Liver (tissue), 9 donors: ENCODE measurements around the gene GIMAP5. TPM values are rescaled to one million over a fixed set of nuclear protein-coding genes. Genes with fewer than 3 reads are reported as not detected.

Source experiments
- DNase-seq: peaks from one replicate; pipeline ENCODE4 v3.0.0-alpha.2; 2017; ENCODE audit warnings: low spot score
- H3K27ac ChIP-seq, 2 donors: one replicate each; pipeline ENCODE4 v1.7.0; 2013; ENCODE audit warnings: inconsistent platforms in 2 of 2, low read length in 2 of 2, control low read depth in 1 of 2, low read depth in 1 of 2, mild to moderate bottlenecking in 1 of 2
- H3K27me3 ChIP-seq, 4 donors: one replicate each; pipeline versions ENCODE4 v1.6.1 to v1.7.0; 2013; ENCODE audit warnings: low read length in 3 of 4, inconsistent platforms in 1 of 4, mild to moderate bottlenecking in 1 of 4, moderate library complexity in 1 of 4; ENCODE audit not compliant: control insufficient read depth in 4 of 4, insufficient read depth in 4 of 4
- H3K36me3 ChIP-seq, 4 donors: one replicate each; pipeline versions ENCODE4 v1.6.1 to v1.7.0; 2013; ENCODE audit warnings: low read length in 3 of 4, mild to moderate bottlenecking in 3 of 4, low read depth in 1 of 4, moderate library complexity in 1 of 4; ENCODE audit not compliant: control insufficient read depth in 4 of 4, insufficient read depth in 3 of 4
- H3K4me1 ChIP-seq, 4 donors: one replicate each; pipeline versions ENCODE4 v1.6.1 to v1.7.0; 2013; ENCODE audit warnings: low read length in 3 of 4, mild to moderate bottlenecking in 3 of 4, moderate library complexity in 1 of 4; ENCODE audit not compliant: control insufficient read depth in 4 of 4, insufficient read depth in 4 of 4
- H3K4me3 ChIP-seq, 3 donors: one replicate each; pipeline versions ENCODE4 v1.6.1 to v1.7.0; 2013; ENCODE audit warnings: low read length in 3 of 3, control low read depth in 1 of 3, low read depth in 1 of 3, mild to moderate bottlenecking in 1 of 3
- H3K9ac ChIP-seq, 2 donors: one replicate each; pipeline ENCODE4 v1.7.0; 2013; ENCODE audit warnings: low read length in 2 of 2, mild to moderate bottlenecking in 2 of 2, moderate library complexity in 2 of 2, control low read depth in 1 of 2, low read depth in 1 of 2
- H3K9me3 ChIP-seq, 4 donors: one replicate each; pipeline versions ENCODE4 v1.6.1 to v1.7.0; 2013; ENCODE audit warnings: low read length in 3 of 4; ENCODE audit not compliant: control insufficient read depth in 4 of 4
- ATF3 ChIP-seq: IDR thresholded peaks from 2 replicates; pipeline ENCODE4 v1.6.1; 2016; ENCODE audit warnings: antibody characterized with exemption
- EGR1 ChIP-seq, 2 donors: IDR thresholded peaks; 2 replicates each; pipeline ENCODE4 v1.6.1; 2016 to 2018; ENCODE audit warnings: antibody characterized with exemption in 2 of 2, low read depth in 2 of 2
- FOXA1 ChIP-seq: IDR thresholded peaks from 2 replicates; pipeline ENCODE4 v1.6.1; 2016; ENCODE audit warnings: antibody characterized with exemption
- FOXA2 ChIP-seq: IDR thresholded peaks from 2 replicates; pipeline ENCODE4 v1.6.1; 2016; ENCODE audit warnings: antibody characterized with exemption
- GABPA ChIP-seq, 2 donors: IDR thresholded peaks in 1 of 2; conservative IDR thresholded peaks in 1 of 2; 2 replicates each; pipeline ENCODE4 v1.6.1; 2016; ENCODE audit warnings: antibody characterized with exemption in 2 of 2, mild to moderate bottlenecking in 1 of 2, moderate library complexity in 1 of 2
- HNF4A ChIP-seq, 2 donors: conservative IDR thresholded peaks; 2 replicates each; pipeline ENCODE4 v1.6.1; 2016; ENCODE audit warnings: antibody characterized with exemption in 2 of 2, mild to moderate bottlenecking in 2 of 2
- HNF4G ChIP-seq: IDR thresholded peaks from 2 replicates; pipeline ENCODE4 v1.6.1; 2016; ENCODE audit warnings: antibody characterized with exemption
- JUND ChIP-seq, 2 donors: IDR thresholded peaks; 2 replicates each; pipeline ENCODE4 v1.6.1; 2016; ENCODE audit warnings: antibody characterized with exemption in 2 of 2
- NR2F2 ChIP-seq: IDR thresholded peaks from 2 replicates; pipeline ENCODE4 v1.6.1; 2016; ENCODE audit warnings: antibody characterized with exemption
- RAD21 ChIP-seq, 2 donors: IDR thresholded peaks; 2 replicates each; pipeline ENCODE4 v1.6.1; 2016; ENCODE audit warnings: antibody characterized with exemption in 2 of 2, mild to moderate bottlenecking in 2 of 2
- REST ChIP-seq: IDR thresholded peaks from 2 replicates; pipeline ENCODE4 v1.6.1; 2016; ENCODE audit warnings: antibody characterized with exemption, mild to moderate bottlenecking
- RXRA ChIP-seq, 2 donors: IDR thresholded peaks; 2 replicates each; pipeline ENCODE4 v1.6.1; 2017 to 2018; ENCODE audit warnings: antibody characterized with exemption in 2 of 2, mild to moderate bottlenecking in 1 of 2
- SP1 ChIP-seq: IDR thresholded peaks from 2 replicates; pipeline ENCODE4 v1.6.1; 2018; ENCODE audit warnings: antibody characterized with exemption, mild to moderate bottlenecking
- TAF1 ChIP-seq: conservative IDR thresholded peaks from 2 replicates; pipeline ENCODE4 v1.6.1; 2016; ENCODE audit warnings: antibody characterized with exemption, mild to moderate bottlenecking
- YY1 ChIP-seq: IDR thresholded peaks from 2 replicates; pipeline ENCODE4 v1.6.1; 2016; ENCODE audit warnings: antibody characterized with exemption, mild to moderate bottlenecking
- ZBTB33 ChIP-seq: IDR thresholded peaks from 2 replicates; pipeline ENCODE4 v1.6.1; 2016; ENCODE audit warnings: antibody characterized with exemption
- WGBS: extraction: QIAGEN DNeasy Blood & Tissue Kit; methylation state at CpG from one replicate; pipeline ENCODE4 v1.1.7; 2013; 5-methylcytosine and 5-hydroxymethylcytosine counted together
- polyA plus RNA-seq, 2 donors: library from polyadenylated mRNA; stranded (reverse) in 1 of 2; unstranded in 1 of 2; fragments of 200-250 nt in 1 of 2; fragments of >200 nt in 1 of 2; fragmentation: Nextera tagmentation in 1 of 2; extraction: Ambion mirVana in 1 of 2; gene quantifications; one replicate each; pipeline versions ENCODE4 v1.2.1 to v1.2.3, GENCODE V29; 2013 to 2015
- total RNA-seq, 2 donors: library from RNA; depleted of rRNA; stranded (reverse); fragments of >200 nt; gene quantifications; one replicate each; pipeline ENCODE4 v1.2.3, GENCODE V29; 2014
- TF ChIP-seq, protein P1 (sequence below): fragments of 150-350 bp; IDR thresholded peaks from 2 replicates; pipeline ENCODE4 v1.5.1; 2017; ENCODE audit warnings: improper control_type of control experiment, low read depth, low read length; ENCODE audit not compliant: missing input control
- TF ChIP-seq, protein P2 (sequence below): IDR thresholded peaks from 2 replicates; pipeline ENCODE4 v1.6.1; 2016; ENCODE audit warnings: antibody characterized with exemption
- donor health status: healthy.
- donor health status: healthy.
- donor health status: healthy.
- donor health status: healthy.
- donor health status: healthy.

The GIMAP5 gene
- total and polyA plus RNA-seq, 4 donors, result 9.7 to 20.6 (median 12.1) TPM

DNA sequence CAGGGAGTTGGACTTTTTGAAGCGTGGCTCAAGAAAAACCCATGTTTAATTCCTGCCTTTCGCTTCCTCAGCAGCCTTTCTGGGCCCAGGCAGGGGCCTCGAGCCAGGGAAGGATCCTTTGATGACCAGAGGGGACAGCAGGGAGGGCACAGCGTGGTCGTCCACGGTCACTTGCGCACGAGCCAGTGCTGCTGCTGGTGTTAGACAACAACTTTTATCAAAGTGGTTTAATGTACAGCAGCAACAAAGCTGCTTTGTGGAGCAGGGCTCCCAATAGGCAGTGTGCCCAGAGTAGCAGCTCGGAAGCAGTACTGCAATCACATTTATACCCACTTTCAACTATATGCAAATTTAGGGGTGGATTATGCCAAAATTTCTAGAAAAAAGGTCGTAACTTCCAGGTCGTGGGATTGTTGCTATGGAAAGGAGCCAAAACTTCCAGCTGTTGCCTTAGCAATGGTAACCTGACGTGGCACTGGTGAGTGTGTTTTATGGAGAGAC, 14.7 kb upstream of the GIMAP5 start (continued):
- TF ChIP-seq, protein P1, sequence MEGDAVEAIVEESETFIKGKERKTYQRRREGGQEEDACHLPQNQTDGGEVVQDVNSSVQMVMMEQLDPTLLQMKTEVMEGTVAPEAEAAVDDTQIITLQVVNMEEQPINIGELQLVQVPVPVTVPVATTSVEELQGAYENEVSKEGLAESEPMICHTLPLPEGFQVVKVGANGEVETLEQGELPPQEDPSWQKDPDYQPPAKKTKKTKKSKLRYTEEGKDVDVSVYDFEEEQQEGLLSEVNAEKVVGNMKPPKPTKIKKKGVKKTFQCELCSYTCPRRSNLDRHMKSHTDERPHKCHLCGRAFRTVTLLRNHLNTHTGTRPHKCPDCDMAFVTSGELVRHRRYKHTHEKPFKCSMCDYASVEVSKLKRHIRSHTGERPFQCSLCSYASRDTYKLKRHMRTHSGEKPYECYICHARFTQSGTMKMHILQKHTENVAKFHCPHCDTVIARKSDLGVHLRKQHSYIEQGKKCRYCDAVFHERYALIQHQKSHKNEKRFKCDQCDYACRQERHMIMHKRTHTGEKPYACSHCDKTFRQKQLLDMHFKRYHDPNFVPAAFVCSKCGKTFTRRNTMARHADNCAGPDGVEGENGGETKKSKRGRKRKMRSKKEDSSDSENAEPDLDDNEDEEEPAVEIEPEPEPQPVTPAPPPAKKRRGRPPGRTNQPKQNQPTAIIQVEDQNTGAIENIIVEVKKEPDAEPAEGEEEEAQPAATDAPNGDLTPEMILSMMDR, result no peak
- TF ChIP-seq HNF4A (conservative IDR thresholded peaks at IDR 0.05), result no peak

DNA sequence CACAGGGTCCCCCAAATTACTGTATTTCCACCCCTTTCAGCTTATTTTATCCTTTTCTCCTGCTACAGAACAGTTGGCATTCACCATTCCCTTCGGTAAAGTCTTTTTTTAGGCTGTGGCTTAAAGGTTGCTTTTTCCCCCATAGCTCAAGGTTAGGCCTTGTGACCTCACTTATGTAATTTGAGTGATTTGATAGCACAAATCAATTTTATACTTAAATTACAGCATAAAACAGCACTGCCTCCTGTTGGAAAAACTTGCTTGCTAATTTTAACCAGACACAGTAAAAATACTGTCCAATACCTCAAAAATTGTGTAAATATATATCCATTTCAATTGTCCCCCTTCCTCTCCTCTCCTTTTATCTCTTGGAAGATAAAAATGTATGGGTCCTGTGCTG, 13.8 kb upstream of the GIMAP5 start:
- Histone ChIP-seq H3K4me1 (peaks cover 3 to 32% (median 26%) of the 10 kb centered on the region in 4 donors), H3K27ac (no peak overlapping the region), H3K27me3 (no peaks in the 10 kb centered on the region), H3K36me3 (no peaks in the 10 kb centered on the region), H3K4me3 (no peak overlapping the region), H3K9ac (no peak overlapping the region), H3K9me3 (no peaks in the 10 kb centered on the region)
- DNase-seq, result no peak
- 23% methylated on average over 1 of the region's 1 CpG for WGBS
- TF ChIP-seq HNF4A (conservative IDR thresholded peaks at IDR 0.05), result peak; percentile 45 to 48
- peak; percentile 15 for TF ChIP-seq YY1
- TF ChIP-seq HNF4G, result no peak
- peak; percentile 58 to 67 for TF ChIP-seq RAD21 (IDR thresholded peaks at IDR 0.05)
- TF ChIP-seq RXRA (IDR thresholded peaks at IDR 0.05), result no peak
- no peak for TF ChIP-seq REST
- TF ChIP-seq NR2F2, result peak; percentile 26

DNA sequence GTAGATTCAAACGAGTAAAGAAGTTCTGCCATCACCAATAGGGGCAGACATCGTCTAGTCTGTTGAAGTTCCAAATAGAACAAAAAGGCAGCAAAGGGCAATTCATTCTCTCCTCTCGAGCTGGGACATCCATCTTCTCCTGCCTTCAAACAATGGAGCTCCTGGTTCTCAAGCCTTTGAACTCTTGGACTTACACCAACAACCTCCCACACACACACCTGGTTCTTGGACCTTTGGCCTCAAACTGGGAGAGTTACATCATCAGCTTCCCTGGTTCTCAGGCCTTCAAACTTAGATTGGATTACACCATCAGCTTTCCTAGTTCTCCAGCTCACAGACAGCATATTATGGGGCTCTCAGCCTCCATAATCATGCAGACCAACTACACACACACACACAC, 9.8 kb upstream of the GIMAP5 start:
- no peaks in the 10 kb centered on the region for H3K27me3 ChIP-seq
- no peak overlapping the region for H3K4me3 ChIP-seq
- no peak for DNase-seq
- WGBS, result 35% methylated on average over 3 of the region's 3 CpGs
- H3K4me1 ChIP-seq, result peaks cover 3 to 32% (median 26%) of the 10 kb centered on the region in 4 donors
- H3K36me3 ChIP-seq, result no peaks in the 10 kb centered on the region
- H3K27ac ChIP-seq, result peak overlapping the region; percentile 37 to 49
- no peaks in the 10 kb centered on the region for H3K9me3 ChIP-seq
- H3K9ac ChIP-seq, result no peak overlapping the region
- TF ChIP-seq ZBTB33, result peak; percentile 41
- peak; percentile 70 to 86 for TF ChIP-seq JUND (IDR thresholded peaks at IDR 0.05)
- peak; percentile 99 for TF ChIP-seq HNF4A (conservative IDR thresholded peaks at IDR 0.05)
- TF ChIP-seq YY1, result peak; percentile 92
- TF ChIP-seq SP1, result peak; percentile 84
- peak; percentile 71 for TF ChIP-seq FOXA1
- TF ChIP-seq, protein P2, sequence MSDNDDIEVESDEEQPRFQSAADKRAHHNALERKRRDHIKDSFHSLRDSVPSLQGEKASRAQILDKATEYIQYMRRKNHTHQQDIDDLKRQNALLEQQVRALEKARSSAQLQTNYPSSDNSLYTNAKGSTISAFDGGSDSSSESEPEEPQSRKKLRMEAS, result peak; percentile 48
- TF ChIP-seq, protein P1, result no peak
- TF ChIP-seq TAF1, result no peak
- peak; percentile 84 to 88 for TF ChIP-seq RXRA (IDR thresholded peaks at IDR 0.05)
- peak; percentile 97 for TF ChIP-seq ATF3
- TF ChIP-seq EGR1 (IDR thresholded peaks at IDR 0.05; ENCODE audit: low read depth in 2 of 2), result peak; percentile 90 to 97
- TF ChIP-seq FOXA2, result no peak
- TF ChIP-seq NR2F2, result peak; percentile 57
- peak; percentile 62 to 67 for TF ChIP-seq RAD21 (IDR thresholded peaks at IDR 0.05)
- no peak for TF ChIP-seq GABPA (IDR thresholded peaks at IDR 0.05 in 1 of 2, conservative IDR thresholded peaks at IDR 0.05 in 1 of 2)
